WTC11 (cell line): ENCODE results near the gene BMPR2.
"Not testable (repeated sequence)": the region's sequence is repeated elsewhere in the genome, so short reads cannot be mapped to it uniquely, and the experiment has no call there.

Experiments used
- CREM ChIP-seq: sonication (generic); formaldehyde crosslinking; IDR thresholded peaks from 2 replicates; pipeline ENCODE4 v1.8.1; 2022; ENCODE audit warnings: mild to moderate bottlenecking, missing genetic modification reagents, moderate library complexity
- SMAD3 ChIP-seq: sonication (generic); formaldehyde crosslinking; IDR thresholded peaks from 2 replicates; pipeline ENCODE4 v1.8.0; 2022; ENCODE audit warnings: missing genetic modification reagents, mild to moderate bottlenecking, borderline replicate concordance
- ZBTB21 ChIP-seq: sonication (generic); formaldehyde crosslinking; IDR thresholded peaks from 2 replicates; pipeline ENCODE4 v1.8.1; 2023; ENCODE audit warnings: mild to moderate bottlenecking, missing genetic modification reagents, borderline replicate concordance
- ZNF263 ChIP-seq: sonication (generic); formaldehyde crosslinking; IDR thresholded peaks from 2 replicates; pipeline ENCODE4 v1.8.1; 2022; ENCODE audit warnings: low read depth, mild to moderate bottlenecking, moderate library complexity, missing genetic modification reagents
- TF ChIP-seq, protein P1 (sequence below): fragments of 200-600 bp; IDR thresholded peaks from 2 replicates; pipeline ENCODE4 v1.8.0; 2022; ENCODE audit warnings: antibody characterized with exemption
- TF ChIP-seq, protein P2 (sequence below): sonication (generic); formaldehyde crosslinking; IDR thresholded peaks from 2 replicates; pipeline ENCODE4 v1.8.1; 2023; ENCODE audit warnings: mild to moderate bottlenecking, missing genetic modification reagents, moderate library complexity

DNA sequence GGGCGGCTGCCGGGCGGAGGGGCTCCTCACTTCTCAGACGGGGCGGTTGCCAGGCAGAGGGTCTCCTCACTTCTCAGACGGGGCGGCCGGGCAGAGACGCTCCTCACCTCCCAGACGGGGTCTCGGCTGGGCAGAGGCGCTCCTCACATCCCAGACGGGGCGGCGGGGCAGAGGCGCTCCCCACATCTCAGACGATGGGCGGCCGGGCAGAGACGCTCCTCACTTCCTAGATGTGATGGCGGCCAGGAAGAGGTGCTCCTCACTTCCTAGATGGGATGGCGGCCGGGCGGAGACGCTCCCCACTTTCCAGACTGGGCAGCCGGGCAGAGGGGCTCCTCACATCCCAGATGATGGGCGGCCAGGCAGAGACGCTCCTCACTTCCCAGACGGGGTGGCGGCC is 159.2 kb downstream of the BMPR2 start:
- TF ChIP-seq SMAD3 (CRISPR knock-in tag); ZNF263; ZBTB21; CREM (CRISPR knock-in tag): not testable (repeated sequence)
- TF ChIP-seq, protein P1, sequence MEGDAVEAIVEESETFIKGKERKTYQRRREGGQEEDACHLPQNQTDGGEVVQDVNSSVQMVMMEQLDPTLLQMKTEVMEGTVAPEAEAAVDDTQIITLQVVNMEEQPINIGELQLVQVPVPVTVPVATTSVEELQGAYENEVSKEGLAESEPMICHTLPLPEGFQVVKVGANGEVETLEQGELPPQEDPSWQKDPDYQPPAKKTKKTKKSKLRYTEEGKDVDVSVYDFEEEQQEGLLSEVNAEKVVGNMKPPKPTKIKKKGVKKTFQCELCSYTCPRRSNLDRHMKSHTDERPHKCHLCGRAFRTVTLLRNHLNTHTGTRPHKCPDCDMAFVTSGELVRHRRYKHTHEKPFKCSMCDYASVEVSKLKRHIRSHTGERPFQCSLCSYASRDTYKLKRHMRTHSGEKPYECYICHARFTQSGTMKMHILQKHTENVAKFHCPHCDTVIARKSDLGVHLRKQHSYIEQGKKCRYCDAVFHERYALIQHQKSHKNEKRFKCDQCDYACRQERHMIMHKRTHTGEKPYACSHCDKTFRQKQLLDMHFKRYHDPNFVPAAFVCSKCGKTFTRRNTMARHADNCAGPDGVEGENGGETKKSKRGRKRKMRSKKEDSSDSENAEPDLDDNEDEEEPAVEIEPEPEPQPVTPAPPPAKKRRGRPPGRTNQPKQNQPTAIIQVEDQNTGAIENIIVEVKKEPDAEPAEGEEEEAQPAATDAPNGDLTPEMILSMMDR, result not testable (repeated sequence)
- TF ChIP-seq, protein P2, sequence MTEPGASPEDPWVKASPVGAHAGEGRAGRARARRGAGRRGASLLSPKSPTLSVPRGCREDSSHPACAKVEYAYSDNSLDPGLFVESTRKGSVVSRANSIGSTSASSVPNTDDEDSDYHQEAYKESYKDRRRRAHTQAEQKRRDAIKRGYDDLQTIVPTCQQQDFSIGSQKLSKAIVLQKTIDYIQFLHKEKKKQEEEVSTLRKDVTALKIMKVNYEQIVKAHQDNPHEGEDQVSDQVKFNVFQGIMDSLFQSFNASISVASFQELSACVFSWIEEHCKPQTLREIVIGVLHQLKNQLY (CRISPR knock-in tag), result not testable (repeated sequence)
